ENCODE results near the gene GMFB. TPM values are rescaled to one million over a fixed set of nuclear protein-coding genes. Genes with fewer than 3 reads are reported as not detected.

Gene GMFB
- polyA plus RNA-seq, 2 of the 4 experiments (the other 2 are of a cell fraction) = 45.5 to 66.7 TPM

GRCh38 chr14:54486685-54487084 is 2.1 kb downstream of the GMFB start:
- 93% methylated on average over 1 of the region's 1 CpG for WGBS (ENCODE audit: missing lambda C conversion rate)
- Histone ChIP-seq H3K9me3 (no peaks in the 10 kb centered on the region), H3K4me1 (peaks cover 35% of the 10 kb centered on the region), H3K4me3 (no peak overlapping the region), H3K27ac (no peak overlapping the region), H3K4me2 (peak overlapping the region; percentile 86)
- FAIRE-seq (no peak), DNase-seq (ENCODE audit: low read depth in 1 of 2, low spot score in 1 of 2) (no peak), ATAC-seq (no peak)
- CTCF ChIA-PET = interaction anchor here (1.1 to 1.8 kb wide), 4 partner anchors 9 to 288 kb away, joined by 3 to 5 read pairs (median 4); no protein-coding TSS in a partner anchor
- POLR2A ChIA-PET = no interaction called here
- TF ChIP-seq CHD2 (IDR thresholded peaks at IDR 0.05; ENCODE audit: low read length, partially characterized antibody) (no peak), POLR2A (IDR thresholded peaks at IDR 0.05; ENCODE audit: low read length) (no peak), ZNF302 (CRISPR knock-in tag; IDR thresholded peaks at IDR 0.05) (no peak), RFX5 (IDR thresholded peaks at IDR 0.05) (no peak), PHF8 (IDR thresholded peaks at IDR 0.05; ENCODE audit: borderline replicate concordance, low read depth) (no peak), RNF2 (IDR thresholded peaks at IDR 0.05; ENCODE audit: borderline replicate concordance, low read depth) (no peak), CBX8 (IDR thresholded peaks at IDR 0.05) (no peak), MAZ (IDR thresholded peaks at IDR 0.05; ENCODE audit: borderline replicate concordance, low read depth, low read length) (no peak), MYC (IDR thresholded peaks at IDR 0.05; ENCODE audit: borderline replicate concordance, low read length) (no peak), ESRRA (IDR thresholded peaks at IDR 0.05; ENCODE audit: borderline replicate concordance, low read length) (no peak), EHMT2 (IDR thresholded peaks at IDR 0.05; ENCODE audit: low read depth) (no peak), BHLHE40 (IDR thresholded peaks at IDR 0.05; ENCODE audit: low read depth, low read length) (no peak), NFE2L2 (conservative IDR thresholded peaks at IDR 0.05; ENCODE audit: low read length) (no peak)

GRCh38 chr14:54483846-54484245 is 4.9 kb downstream of the GMFB start:
- ChIA-PET CTCF (interaction anchor here (1.3 kb wide), 1 partner anchor 289 kb away, joined by 3 read pairs; no protein-coding TSS in a partner anchor), POLR2A (no interaction called here)
- ATAC-seq = no peak
- H3K9me3 ChIP-seq = no peaks in the 10 kb centered on the region
- no peak for DNase-seq (ENCODE audit: low read depth in 1 of 2, low spot score in 1 of 2)
- TF ChIP-seq HMGXB4 (CRISPR knock-in tag; IDR thresholded peaks at IDR 0.05; ENCODE audit: borderline replicate concordance) (no peak), MAFK (IDR thresholded peaks at IDR 0.05; ENCODE audit: partially characterized antibody) (peak; percentile 83), PBX3 (IDR thresholded peaks at IDR 0.05) (no peak), ZNF302 (CRISPR knock-in tag; IDR thresholded peaks at IDR 0.05) (no peak)
- no peak overlapping the region for H3K27ac ChIP-seq
- peak overlapping the region; percentile 25; the same call in 1 of the 3 replicates for H3K4me2 ChIP-seq
- FAIRE-seq = peak; percentile 90
- H3K4me1 ChIP-seq = peaks cover 29% of the 10 kb centered on the region
- no peak overlapping the region for H3K4me3 ChIP-seq

- ChIA-PET POLR2A (no interaction called here), CTCF (interaction anchor here (1.3 kb wide), 1 partner anchor 290 kb away, joined by 3 read pairs; no protein-coding TSS in a partner anchor)
- WGBS (ENCODE audit: missing lambda C conversion rate) = 88% methylated on average over 8 of the region's 8 CpGs
- TF ChIP-seq CBX2 (IDR thresholded peaks at IDR 0.05; ENCODE audit: borderline replicate concordance, low read depth) (no peak), POLR2A (IDR thresholded peaks at IDR 0.05; ENCODE audit: low read length) (no peak), EHMT2 (IDR thresholded peaks at IDR 0.05; ENCODE audit: low read depth) (no peak), ELK1 (IDR thresholded peaks at IDR 0.05; ENCODE audit: low read depth, low read length) (no peak), ZNF302 (CRISPR knock-in tag; IDR thresholded peaks at IDR 0.05) (no peak), SMC3 (IDR thresholded peaks at IDR 0.05) (no peak), EP300 (IDR thresholded peaks at IDR 0.05) (no peak), HDAC2 (IDR thresholded peaks at IDR 0.05) (no peak), CHD2 (IDR thresholded peaks at IDR 0.05; ENCODE audit: low read length, partially characterized antibody) (no peak), ESRRA (IDR thresholded peaks at IDR 0.05; ENCODE audit: borderline replicate concordance, low read length) (no peak), ZC3H11A (IDR thresholded peaks at IDR 0.05) (no peak), USF2 (IDR thresholded peaks at IDR 0.05) (no peak), HES2 (IDR thresholded peaks at IDR 0.05) (no peak), NFE2L2 (conservative IDR thresholded peaks at IDR 0.05; ENCODE audit: low read length) (no peak), BCL3 (IDR thresholded peaks at IDR 0.05) (no peak), JUN (IDR thresholded peaks at IDR 0.05) (no peak), FOSL2 (IDR thresholded peaks at IDR 0.05) (no peak), FOSL2 (CRISPR knock-in tag; IDR thresholded peaks at IDR 0.05) (no peak)
Measured at GRCh38 chr14:54483073-54483745, 5.6 kb downstream of the GMFB start.

More at GRCh38 chr14:54483073-54483745, 5.6 kb downstream of the GMFB start:
- ATAC-seq (no peak), FAIRE-seq (no peak), DNase-seq (ENCODE audit: low read depth in 1 of 2, low spot score in 1 of 2) (no peak)
- Histone ChIP-seq H3K4me3 (no peak overlapping the region), H3K27ac (no peak overlapping the region), H3K4me2 (peak overlapping the region; percentile 25; the same call in 2 of the 3 replicates), H3K9me3 (no peaks in the 10 kb centered on the region), H3K4me1 (peaks cover 29% of the 10 kb centered on the region)

All from A549 (cell line).